ENCODE measurements around the gene TMEM101.

GRCh38 chr17:44039829-44040635 lies 25.3 kb upstream of the TMEM101 start:
- TF ChIP-seq CTCF (IDR thresholded peaks at IDR 0.05) (no peak), POLR2A (IDR thresholded peaks at IDR 0.05) (no peak)
